Caco-2 (cell line): ENCODE measurements around the gene CAPZA3. TPM values are rescaled to one million over a fixed set of nuclear protein-coding genes. Genes with fewer than 3 reads are reported as not detected.
"Not testable (repeated sequence)": the region's sequence is repeated elsewhere in the genome, so short reads cannot be mapped to it uniquely, and the experiment has no call there.

Source experiments
- BruUV-seq: library from RNA; stranded (reverse); fragments of 400-500 nt; replicated peaks from 2 replicates; lab custom pipeline; 2021; lab: Mats Ljungman, UMichigan
- CTCF ChIA-PET: fragments of 300-600 bp; sonication (Branson Sonifier 250); formaldehyde crosslinking; loops from one replicate; lab custom pipeline; 2022; ENCODE audit warnings: antibody characterized with exemption; lab: Charles Lee
- POLR2A ChIA-PET: fragments of 300-600 bp; sonication (Branson Sonifier 250); formaldehyde crosslinking; loops from one replicate; lab custom pipeline; 2022; ENCODE audit warnings: antibody characterized with exemption; lab: Charles Lee
- DNase-seq, 2 experiments: peaks; one replicate each; pipeline versions ENCODE4 v3.0.0 to v3.0.0-alpha.2; 2020 to 2022
- H3K27me3 ChIP-seq: replicated peaks from 2 replicates; pipeline ENCODE4 v1.6.0; 2011; ENCODE audit warnings: low read length; ENCODE audit not compliant: control insufficient read depth, insufficient read depth
- H3K36me3 ChIP-seq: 2 replicates; pipeline ENCODE4 v1.5.1; 2011; ENCODE audit warnings: low read length; ENCODE audit not compliant: control insufficient read depth, insufficient read depth
- H3K4me1 ChIP-seq: fragments of 250-450 bp; sonication (Bioruptor Pico); 2 replicates; pipeline ENCODE4 v1.5.1; 2020; ENCODE audit warnings: mild to moderate bottlenecking
- H3K4me3 ChIP-seq: 2 replicates; pipeline ENCODE4 v1.5.1; 2011; ENCODE audit warnings: low read depth, mild to moderate bottlenecking, control low read depth, low read length
- H3K9me3 ChIP-seq: fragments of 250-450 bp; sonication (Bioruptor Pico); 2 replicates; pipeline ENCODE4 v1.5.1; 2020; ENCODE audit warnings: mild to moderate bottlenecking, moderate library complexity
- H3K27ac Mint-ChIP-seq: one replicate; pipeline ENCODE4 v1.8.0; 2022; ENCODE audit warnings: mixed read lengths; ENCODE audit not compliant: unreplicated experiment
- H3K27me3 Mint-ChIP-seq: one replicate; pipeline ENCODE4 v1.8.0; 2022; ENCODE audit warnings: mixed read lengths; ENCODE audit not compliant: insufficient read depth, unreplicated experiment
- H3K36me3 Mint-ChIP-seq: one replicate; pipeline ENCODE4 v1.8.0; 2022; ENCODE audit warnings: mild to moderate bottlenecking, mixed read lengths; ENCODE audit not compliant: insufficient read depth, unreplicated experiment
- H3K4me1 Mint-ChIP-seq: one replicate; pipeline ENCODE4 v1.8.0; 2022; ENCODE audit warnings: low read depth, mixed read lengths; ENCODE audit not compliant: unreplicated experiment
- H3K4me3 Mint-ChIP-seq: one replicate; pipeline ENCODE4 v1.8.0; 2022; ENCODE audit warnings: mild to moderate bottlenecking, moderate library complexity, mixed read lengths; ENCODE audit not compliant: unreplicated experiment
- H3K9me3 Mint-ChIP-seq: one replicate; pipeline ENCODE4 v1.8.0; 2022; ENCODE audit warnings: mixed read lengths; ENCODE audit not compliant: unreplicated experiment
- intact Hi-C: fragments of 100-400 bp; cut with micrococcal nuclease; formaldehyde crosslinking; loops from one replicate; pipeline ENCODE4 v1.10.0; 2022; ENCODE audit not compliant: unreplicated experiment
- total RNA-seq: library from RNA; stranded (reverse); gene quantifications from 2 replicates; pipeline ENCODE4 v1.2.3, GENCODE V29; 2022
- TF ChIP-seq, protein P1 (sequence below), 2 experiments: fragments of 200-600 bp in 1 of 2; IDR thresholded peaks; 1 replicate in 1 of 2; 2 replicates in 1 of 2; pipeline versions ENCODE4 v1.5.1 to v1.8.0; 2011 to 2022; ENCODE audit warnings: antibody characterized with exemption in 1 of 2, control low read depth in 1 of 2, inconsistent platforms in 1 of 2, low read depth in 1 of 2, low read length in 1 of 2, mild to moderate bottlenecking in 1 of 2, moderate library complexity in 1 of 2; ENCODE audit not compliant: insufficient read depth in 1 of 2, severe bottlenecking in 1 of 2, unreplicated experiment in 1 of 2

The CAPZA3 gene
- total RNA-seq, 1 experiment from 2014 or later: not detected

DNA sequence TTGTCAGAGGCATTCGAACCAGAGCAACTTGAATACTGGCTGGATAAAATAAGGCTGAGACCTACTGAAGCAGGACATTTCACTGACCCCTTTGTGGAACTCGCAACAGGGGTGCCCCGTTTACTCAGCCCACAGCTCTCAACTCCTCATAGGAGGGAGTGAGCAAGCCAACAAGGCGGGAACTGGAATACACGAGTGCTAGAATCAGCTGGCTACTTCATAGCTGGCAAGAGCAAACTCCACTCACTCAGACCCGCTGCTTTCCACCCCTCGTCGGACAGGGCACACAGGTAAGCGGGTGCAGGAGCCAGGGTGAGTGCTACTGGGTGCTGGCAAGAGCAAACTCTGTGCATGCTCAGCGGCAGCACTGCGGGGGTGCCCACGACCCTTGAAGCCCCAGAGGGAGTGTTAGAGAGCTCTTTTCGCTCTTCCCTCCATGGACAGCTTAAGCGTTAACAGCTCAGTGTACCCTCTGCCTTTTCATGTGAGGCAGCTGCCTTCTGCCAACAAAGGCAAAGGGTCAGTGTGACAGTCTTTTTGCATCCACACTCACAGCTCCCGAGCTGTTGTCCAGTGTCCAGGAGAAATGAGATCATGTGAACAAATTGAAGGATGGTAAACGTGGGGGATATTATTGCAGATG, 15.7 kb downstream of the CAPZA3 start:
- ChIA-PET CTCF (no interaction called here), POLR2A (no interaction called here)
- DNase-seq: no peak
- Histone ChIP-seq H3K9me3 (no peaks in the 10 kb centered on the region), H3K36me3 (no peaks in the 10 kb centered on the region), H3K4me3 (no peak overlapping the region), H3K4me1 (no peaks in the 10 kb centered on the region), H3K27me3 (no peaks in the 10 kb centered on the region)
- H3K4me1 Mint-ChIP-seq: no peaks in the 10 kb centered on the region
- peaks cover 9% of the 10 kb centered on the region for H3K27me3 Mint-ChIP-seq
- intact Hi-C loops: no loop called here
- BruUV-seq: no TSS peak
- H3K4me3 Mint-ChIP-seq: no peak overlapping the region
- TF ChIP-seq, protein P1, sequence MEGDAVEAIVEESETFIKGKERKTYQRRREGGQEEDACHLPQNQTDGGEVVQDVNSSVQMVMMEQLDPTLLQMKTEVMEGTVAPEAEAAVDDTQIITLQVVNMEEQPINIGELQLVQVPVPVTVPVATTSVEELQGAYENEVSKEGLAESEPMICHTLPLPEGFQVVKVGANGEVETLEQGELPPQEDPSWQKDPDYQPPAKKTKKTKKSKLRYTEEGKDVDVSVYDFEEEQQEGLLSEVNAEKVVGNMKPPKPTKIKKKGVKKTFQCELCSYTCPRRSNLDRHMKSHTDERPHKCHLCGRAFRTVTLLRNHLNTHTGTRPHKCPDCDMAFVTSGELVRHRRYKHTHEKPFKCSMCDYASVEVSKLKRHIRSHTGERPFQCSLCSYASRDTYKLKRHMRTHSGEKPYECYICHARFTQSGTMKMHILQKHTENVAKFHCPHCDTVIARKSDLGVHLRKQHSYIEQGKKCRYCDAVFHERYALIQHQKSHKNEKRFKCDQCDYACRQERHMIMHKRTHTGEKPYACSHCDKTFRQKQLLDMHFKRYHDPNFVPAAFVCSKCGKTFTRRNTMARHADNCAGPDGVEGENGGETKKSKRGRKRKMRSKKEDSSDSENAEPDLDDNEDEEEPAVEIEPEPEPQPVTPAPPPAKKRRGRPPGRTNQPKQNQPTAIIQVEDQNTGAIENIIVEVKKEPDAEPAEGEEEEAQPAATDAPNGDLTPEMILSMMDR (IDR thresholded peaks at IDR 0.05; ENCODE audit: insufficient read depth in 1 of 2, low read depth in 1 of 2, low read length in 1 of 2, severe bottlenecking in 1 of 2, unreplicated experiment in 1 of 2): no peak
- H3K9me3 Mint-ChIP-seq: no peaks in the 10 kb centered on the region
- no peak overlapping the region for H3K27ac Mint-ChIP-seq
- H3K36me3 Mint-ChIP-seq: no peaks in the 10 kb centered on the region

DNA sequence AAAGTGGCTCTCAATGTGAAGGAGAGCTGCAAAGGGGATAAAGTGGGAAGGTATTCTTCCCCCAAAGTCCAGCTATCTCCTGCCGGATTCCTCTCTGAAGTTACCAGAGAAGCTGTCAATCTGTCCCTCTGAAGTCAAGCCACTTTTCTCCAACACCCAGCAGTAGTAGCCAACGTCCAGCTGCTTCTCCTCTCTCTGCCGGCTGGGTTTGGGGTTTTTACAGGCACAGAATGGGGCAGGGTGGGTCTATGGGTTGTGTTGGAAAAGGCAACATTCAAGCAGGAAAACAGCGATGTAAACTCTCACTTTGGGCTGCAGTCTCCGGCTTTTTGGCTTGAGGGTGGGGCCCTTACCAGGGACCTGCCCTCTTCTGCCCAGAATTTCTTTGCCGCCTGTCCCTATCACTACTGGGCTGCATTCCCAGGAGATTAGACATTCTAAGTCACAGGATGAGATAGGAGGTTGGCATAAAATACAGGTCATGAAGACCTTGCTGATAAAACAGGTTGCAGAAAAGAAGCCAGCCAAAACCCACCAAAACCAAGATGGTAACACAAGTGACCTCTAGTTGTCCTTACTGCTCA, 16.3 kb downstream of the CAPZA3 start:
- ChIA-PET CTCF (no interaction called here), POLR2A (no interaction called here)
- Histone ChIP-seq H3K4me1 (no peaks in the 10 kb centered on the region), H3K4me3 (no peak overlapping the region), H3K9me3 (no peaks in the 10 kb centered on the region), H3K27me3 (no peaks in the 10 kb centered on the region), H3K36me3 (no peaks in the 10 kb centered on the region)
- H3K27ac Mint-ChIP-seq: no peak overlapping the region
- intact Hi-C loops: no loop called here
- TF ChIP-seq, protein P1 (IDR thresholded peaks at IDR 0.05; ENCODE audit: insufficient read depth in 1 of 2, low read depth in 1 of 2, low read length in 1 of 2, severe bottlenecking in 1 of 2, unreplicated experiment in 1 of 2): no peak
- H3K27me3 Mint-ChIP-seq: peaks cover 9% of the 10 kb centered on the region
- BruUV-seq: no TSS peak
- no peaks in the 10 kb centered on the region for H3K9me3 Mint-ChIP-seq
- H3K36me3 Mint-ChIP-seq: no peaks in the 10 kb centered on the region
- no peaks in the 10 kb centered on the region for H3K4me1 Mint-ChIP-seq
- no peak overlapping the region for H3K4me3 Mint-ChIP-seq
- no peak for DNase-seq

DNA sequence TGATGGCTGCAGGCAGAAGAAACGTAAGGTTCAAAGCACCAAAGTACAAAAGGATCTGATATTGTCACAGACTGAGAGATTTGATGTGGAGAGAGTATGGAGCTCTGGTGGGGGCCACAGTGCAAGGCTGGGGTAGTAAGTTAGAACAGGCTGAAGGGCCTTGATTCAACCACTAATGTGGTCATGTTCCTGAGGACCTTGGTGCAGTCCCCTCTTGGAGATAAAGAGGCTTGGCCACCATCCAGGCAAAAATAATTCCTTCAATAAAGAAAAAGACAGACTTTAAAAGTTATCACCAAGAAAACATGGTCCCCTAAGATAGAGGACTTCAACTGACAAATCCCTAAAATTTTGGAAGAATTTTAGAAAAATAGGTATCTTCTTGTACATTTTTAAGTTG, 17.4 kb downstream of the CAPZA3 start:
- BruUV-seq: no TSS peak
- H3K9me3 Mint-ChIP-seq: no peaks in the 10 kb centered on the region
- H3K36me3 Mint-ChIP-seq: no peaks in the 10 kb centered on the region
- peaks cover 5% of the 10 kb centered on the region for H3K27me3 Mint-ChIP-seq
- H3K4me3 Mint-ChIP-seq: no peak overlapping the region
- Histone ChIP-seq H3K36me3 (no peaks in the 10 kb centered on the region), H3K27me3 (no peaks in the 10 kb centered on the region), H3K9me3 (no peaks in the 10 kb centered on the region), H3K4me3 (no peak overlapping the region), H3K4me1 (no peaks in the 10 kb centered on the region)
- TF ChIP-seq, protein P1 (IDR thresholded peaks at IDR 0.05; ENCODE audit: insufficient read depth in 1 of 2, low read depth in 1 of 2, low read length in 1 of 2, severe bottlenecking in 1 of 2, unreplicated experiment in 1 of 2): no peak
- CTCF ChIA-PET: interaction anchor here (0.7 kb wide), 1 partner anchor 13 kb away, joined by 9 read pairs; no protein-coding TSS in a partner anchor
- no peak overlapping the region for H3K27ac Mint-ChIP-seq
- POLR2A ChIA-PET: no interaction called here
- intact Hi-C loops: no loop called here
- H3K4me1 Mint-ChIP-seq: no peaks in the 10 kb centered on the region
- no peak for DNase-seq

DNA sequence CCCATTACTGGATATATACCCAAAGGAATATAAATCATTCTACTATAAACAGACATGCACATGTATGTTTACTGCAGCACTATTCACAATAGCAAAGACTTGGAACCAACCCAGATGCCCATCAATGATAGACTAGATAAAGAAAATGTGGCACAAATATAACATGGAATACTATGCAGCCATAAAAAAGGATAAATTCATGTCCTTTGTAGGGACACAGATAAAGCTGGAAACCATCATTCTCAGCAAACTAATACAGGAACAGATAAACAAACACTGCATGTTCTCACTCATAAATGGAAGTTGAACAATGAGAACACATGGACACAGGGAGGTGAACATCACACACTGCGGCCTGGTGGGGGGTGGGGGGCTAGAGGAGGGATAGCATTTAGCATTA, 28.6 kb downstream of the CAPZA3 start:
- H3K9me3 ChIP-seq, H3K36me3 Mint-ChIP-seq, intact Hi-C loops, CTCF ChIA-PET, H3K4me1 Mint-ChIP-seq, H3K27ac Mint-ChIP-seq, H3K4me1 ChIP-seq, H3K4me3 Mint-ChIP-seq, H3K27me3 ChIP-seq, DNase-seq, H3K36me3 ChIP-seq, BruUV-seq, POLR2A ChIA-PET, H3K4me3 ChIP-seq: not testable (repeated sequence)
- Mint-ChIP-seq H3K9me3 (peaks cover 19% of the 10 kb centered on the region), H3K27me3 (peaks cover 12% of the 10 kb centered on the region)
